ENCODE results near the gene FAM169A.
"Not testable (repeated sequence)": the region's sequence is repeated elsewhere in the genome, so short reads cannot be mapped to it uniquely, and the experiment has no call there.

FAM169A gene

DNA sequence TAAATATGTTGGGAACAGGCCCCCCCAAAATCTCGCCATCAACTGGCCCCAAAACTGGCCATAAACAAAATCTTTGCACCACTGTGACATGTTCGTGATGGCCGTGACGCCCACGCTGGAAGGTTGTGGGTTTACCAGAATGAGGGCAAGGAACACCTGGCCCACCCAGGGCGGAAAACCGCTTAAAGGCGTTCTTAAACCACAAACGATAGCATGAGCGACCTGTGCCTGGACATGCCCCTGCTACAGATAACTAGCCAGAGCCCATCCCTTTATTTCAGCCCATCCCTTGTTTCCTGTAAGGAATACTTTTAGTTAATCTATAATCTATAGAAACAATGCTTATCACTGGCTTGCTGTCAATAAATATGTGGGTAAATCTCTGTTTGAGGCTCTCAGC, 3.2 kb upstream of the FAM169A start:
- DNase-seq = not testable (repeated sequence)

DNA sequence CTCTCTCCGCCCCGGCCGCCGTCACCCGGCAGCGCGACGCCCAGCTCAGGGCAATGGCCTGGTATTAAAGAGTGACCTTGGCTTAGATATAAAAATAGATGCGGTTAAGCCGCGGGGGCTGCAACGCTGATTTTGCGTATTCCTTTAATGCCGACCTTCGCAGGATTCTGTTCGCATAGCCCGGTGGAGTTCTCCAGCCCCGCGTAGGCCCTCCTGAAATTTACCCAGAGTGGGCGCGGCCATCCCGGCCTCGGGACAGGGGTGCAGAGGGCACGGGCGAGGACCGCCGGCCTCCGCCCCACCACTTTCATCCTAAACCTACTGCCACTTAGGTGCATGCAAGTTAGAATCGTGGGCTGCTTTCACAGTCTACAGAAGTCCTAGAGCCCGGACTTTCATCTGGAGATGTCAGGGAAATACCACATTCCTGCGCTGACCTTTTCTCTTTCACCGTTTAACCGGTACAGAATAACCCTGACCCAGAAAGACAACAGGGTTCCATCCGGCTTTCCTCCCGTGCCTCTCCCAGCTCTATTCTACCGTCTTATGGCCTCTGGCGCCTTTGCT, 492 bp upstream of the FAM169A start:
- DNase-seq = no peak

DNA sequence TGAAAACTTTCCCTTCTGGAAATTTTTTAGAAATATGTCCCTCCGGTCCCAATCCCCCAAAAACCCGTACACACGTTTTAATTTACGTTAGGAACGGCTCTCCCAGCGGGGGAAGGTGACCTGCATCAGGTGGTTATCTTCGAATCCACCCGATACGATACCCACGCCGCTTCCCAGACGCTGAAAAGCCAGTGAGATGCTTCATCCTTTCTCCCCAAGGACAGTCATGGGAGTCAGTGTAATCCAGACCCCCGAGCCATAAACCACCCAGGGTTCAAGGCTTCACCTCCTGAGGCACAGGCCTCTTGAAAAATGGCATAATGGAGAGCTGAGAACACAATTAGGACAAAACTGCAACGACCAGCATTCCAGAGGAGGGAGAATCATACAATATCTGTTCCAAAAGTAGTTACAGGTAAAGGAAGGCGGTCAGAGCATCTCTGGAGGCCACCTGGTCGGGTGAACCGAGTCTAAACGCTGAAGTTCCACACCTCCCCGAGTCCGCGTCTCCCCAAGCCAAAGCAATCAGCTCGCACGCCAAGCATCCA, 857 bp downstream of the FAM169A start:
- no peak for DNase-seq

DNA sequence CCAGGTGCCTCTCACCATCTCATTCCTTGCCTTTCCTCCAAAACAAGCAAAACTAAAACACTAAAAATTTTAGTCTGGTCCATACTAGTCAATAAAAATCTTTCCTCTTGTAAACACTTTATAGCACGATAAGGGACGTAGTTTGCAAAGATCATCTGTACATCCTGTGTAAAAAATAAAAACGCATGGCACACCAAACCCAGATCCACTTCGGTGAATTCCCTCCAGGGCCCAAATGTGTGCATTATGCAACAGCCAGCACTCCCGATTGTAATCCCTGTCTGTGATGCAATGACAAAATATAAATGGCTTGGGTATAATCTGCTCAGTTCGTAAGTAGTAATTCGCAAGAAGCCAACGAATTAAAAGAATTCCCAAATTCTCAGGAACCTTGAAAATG, 1.4 kb downstream of the FAM169A start:
- DNase-seq = no peak

DNA sequence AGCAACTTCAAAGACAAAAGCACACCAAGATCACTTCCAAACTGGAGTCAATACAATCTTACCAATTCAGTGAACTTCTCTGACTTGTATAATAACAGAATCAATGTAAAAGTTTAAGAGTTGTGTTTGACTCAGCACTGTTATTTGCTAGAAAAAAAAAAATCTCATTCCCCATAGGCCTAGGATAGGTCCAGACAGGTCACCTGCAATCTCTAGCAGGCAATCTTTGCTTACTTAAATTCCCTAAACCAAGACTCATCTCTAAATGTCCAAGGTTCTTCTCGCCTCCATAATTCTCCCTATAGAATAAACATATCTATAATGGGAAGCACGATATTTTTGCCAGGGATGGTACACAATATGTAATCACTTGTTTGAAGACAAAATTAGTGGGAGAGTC, 2.5 kb downstream of the FAM169A start:
- no peak for DNase-seq

DNA sequence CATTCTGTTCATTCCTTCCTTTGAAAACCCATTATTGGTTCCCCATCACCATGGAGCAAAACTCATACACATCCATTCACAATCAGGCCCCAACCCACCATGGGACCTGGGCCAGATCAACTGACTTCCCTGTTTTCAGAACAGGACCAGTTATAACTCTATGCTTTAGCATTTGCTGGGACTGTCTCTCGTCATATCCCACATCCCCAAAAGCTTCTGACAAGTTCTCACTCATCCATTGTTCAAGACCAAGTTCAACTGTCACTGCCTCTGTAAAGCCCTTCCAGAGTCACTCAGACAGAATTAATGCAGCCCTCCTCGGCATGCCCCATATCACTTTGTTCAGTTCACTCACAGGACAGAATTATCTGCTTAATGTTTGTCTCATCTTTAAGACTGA, 4.0 kb downstream of the FAM169A start:
- no peak for DNase-seq

DNA sequence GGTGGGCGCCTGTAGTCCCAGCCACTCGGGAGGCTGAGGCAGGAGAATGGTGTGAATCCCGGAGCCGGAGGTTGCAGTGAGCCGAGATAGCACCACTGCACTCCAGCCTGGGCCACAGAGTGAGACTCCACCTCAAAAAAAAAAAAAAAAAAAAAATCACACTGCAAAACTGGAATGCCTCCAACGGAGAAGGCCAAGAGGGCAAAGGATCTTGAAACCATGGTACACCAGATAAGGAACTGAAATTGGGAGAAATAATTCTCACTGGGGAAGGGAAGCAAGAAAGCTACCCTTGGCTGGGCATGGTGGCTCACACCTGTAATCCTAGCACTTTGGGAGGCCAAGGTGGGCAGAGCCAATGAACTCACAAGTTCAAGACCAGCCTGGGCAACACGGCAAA, 9.2 kb downstream of the FAM169A start:
- DNase-seq = not testable (repeated sequence)

DNA sequence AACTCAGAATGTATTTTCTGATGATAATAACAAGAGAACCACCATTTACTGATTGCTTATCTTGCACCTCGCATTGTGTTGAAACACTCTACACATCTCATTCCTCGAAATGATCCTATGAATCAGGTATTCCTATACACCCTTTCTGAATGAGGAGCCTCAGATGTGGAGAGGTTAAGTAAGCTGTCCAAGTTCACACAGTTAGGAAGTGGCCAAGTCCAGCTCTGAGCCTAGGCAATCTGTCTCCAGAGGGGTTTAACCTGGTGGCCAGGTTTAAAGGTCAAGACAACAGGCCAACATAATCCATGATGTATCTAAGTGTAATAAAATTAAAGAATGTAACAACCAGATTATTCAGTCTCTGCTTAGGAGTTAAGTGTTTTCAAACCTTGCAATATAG, 12.9 kb downstream of the FAM169A start:
- no peak for DNase-seq

DNA sequence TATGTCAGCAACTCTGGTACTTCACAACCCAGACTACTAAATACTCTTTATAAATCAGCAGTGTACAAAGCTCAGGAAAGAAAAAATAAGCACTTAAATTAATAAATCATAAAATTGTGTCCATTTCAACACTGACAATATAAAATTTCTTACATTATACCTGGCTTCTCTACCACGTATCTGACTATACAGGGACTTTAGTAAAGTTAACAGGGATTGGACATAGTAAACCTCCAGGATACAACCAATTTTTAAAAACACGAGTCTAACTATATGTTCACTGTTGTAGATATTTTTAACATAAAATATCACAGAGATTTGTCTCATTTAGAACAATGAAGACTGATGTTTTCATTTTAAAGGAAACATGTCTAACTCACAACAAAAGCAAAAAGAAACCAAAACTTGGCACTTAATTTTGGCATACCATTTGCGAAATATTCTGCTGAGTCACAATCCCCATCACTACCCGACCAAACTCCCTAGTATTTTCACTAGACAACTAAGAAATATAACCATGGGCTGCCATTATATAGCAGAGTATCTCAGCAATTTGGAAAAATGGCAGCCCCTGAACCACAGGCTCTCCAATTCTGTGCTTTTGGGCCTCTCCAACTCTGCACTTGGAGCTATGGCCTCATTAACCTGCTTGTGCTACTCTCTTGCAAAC, 14.4 kb downstream of the FAM169A start:
- DNase-seq = no peak

DNA sequence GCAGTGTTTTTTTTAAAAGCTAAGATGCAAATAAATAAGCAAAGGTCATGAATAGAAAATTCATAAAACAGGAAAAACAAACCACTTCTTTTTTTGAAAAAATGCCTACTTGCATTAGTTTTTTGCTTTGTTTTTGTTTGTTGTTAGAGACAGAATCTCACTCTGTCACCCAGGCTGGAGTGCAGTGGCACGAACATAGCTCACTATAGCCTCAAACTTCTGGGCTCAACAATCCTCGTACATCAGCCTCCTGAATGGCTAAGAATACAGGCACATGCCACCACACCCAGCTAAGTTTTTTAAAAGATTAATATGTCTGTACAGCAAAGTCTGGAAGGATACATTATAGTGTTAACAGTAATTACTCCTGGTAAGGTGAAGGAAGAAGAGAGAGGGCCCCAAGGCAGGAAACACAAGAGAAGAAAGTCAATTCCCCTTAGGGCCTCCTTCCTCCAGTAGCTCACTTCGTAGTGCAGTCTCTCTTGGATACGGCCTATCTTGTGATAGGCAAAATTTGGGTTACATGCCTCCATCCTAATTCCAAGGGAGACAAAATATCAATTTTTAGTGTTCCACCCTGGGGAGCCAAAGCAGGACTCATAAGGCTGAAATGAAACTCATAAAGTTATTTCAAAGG, 15.3 kb downstream of the FAM169A start:
- no peak for DNase-seq

DNA sequence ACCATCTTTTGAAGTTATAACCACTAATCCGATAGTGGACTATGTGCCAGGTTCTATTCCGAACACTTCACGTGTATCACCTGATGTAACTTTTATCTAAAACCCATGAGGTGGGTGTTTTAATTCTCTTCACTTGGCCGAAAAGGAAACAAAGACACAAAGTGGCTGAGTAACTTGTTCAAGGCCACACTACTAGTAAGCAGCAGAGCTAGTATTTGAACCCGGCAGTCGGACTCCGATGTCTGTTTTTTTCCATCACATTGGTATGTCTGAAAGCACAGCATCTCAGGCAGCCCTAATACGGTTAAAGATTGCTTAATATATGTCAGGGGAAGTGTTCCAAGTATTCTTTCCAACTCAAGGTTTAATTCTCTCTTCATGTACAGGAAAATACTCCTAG, 16.2 kb downstream of the FAM169A start:
- DNase-seq = no peak

DNA sequence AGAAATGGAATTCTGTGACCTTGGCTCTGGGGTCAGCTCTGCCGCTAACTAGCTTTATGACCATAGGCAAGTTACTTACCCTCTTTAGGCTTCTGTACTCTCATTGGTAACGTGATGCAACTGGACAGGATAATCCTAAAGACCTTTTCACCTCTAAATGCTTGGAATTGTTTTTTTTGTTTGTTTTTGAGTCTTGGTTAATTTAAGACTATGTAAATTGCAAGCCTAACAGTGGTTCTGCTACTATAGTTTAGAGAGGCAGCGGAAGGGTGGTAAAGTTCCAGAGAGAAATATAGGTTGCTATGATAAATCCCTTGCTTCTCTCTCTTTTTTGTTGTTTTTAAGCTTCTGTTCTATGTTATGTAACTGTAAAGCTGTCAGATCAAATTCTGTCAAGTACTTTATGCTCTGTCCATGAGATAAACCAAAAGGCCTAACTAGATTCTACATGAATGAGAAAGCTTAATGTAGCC, 17.6 kb downstream of the FAM169A start:
- DNase-seq = no peak

DNA sequence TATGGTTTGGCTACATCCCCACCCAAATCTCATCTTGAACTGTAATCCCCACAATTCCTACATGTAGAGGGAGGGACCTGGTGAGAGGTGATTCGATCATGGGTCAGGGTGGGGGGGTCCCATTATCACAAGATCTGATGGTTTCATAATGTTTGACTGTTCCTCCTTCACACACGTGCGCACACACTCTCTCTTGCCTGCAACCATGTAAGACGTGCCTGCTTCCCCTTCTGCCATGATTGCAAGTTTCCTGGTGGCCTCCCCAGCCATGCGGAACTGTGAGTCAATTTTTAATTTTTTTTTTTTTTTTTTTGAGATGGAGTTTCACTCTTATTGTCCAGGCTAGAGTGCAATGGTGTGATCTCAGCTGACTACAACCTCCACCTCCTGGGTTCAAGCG, 27.0 kb downstream of the FAM169A start:
- DNase-seq = no peak

DNA sequence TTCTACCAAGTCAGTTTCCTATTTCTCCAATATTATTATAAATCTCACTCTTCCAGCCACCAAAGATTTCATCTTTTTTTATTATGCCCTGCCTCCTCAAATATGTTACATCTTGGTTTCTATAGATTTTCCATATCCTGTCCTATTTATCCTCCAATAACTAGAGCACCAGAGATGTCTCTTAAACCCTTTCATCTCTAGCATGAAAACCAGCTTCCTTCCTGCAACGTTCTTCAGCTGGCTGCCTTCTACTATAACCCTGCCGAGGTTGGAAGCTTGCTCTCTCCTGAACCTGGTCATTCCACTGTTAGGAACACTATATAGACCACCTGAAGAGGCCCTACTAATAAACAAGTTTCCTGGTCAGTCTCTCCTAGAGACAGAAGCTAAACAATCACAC, 27.9 kb downstream of the FAM169A start:
- no peak for DNase-seq

DNA sequence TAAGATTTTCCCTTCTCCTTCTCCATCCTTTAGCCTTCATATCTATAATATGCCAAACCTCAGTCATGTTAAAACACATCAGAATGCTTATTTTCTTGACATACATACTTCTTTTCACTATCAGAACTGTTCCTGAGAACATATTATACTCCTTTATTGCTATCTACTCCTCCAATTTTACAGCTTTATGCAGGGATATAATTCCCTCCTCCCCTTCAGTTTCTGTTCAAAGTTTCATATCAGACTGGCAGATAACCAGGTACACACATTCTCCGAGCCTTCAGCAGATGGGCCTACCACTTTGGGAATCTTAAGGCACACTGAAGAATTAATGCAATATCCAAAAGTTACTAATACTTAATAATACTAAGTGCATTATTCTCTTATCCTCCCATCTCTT, 29.1 kb downstream of the FAM169A start:
- DNase-seq = no peak

DNA sequence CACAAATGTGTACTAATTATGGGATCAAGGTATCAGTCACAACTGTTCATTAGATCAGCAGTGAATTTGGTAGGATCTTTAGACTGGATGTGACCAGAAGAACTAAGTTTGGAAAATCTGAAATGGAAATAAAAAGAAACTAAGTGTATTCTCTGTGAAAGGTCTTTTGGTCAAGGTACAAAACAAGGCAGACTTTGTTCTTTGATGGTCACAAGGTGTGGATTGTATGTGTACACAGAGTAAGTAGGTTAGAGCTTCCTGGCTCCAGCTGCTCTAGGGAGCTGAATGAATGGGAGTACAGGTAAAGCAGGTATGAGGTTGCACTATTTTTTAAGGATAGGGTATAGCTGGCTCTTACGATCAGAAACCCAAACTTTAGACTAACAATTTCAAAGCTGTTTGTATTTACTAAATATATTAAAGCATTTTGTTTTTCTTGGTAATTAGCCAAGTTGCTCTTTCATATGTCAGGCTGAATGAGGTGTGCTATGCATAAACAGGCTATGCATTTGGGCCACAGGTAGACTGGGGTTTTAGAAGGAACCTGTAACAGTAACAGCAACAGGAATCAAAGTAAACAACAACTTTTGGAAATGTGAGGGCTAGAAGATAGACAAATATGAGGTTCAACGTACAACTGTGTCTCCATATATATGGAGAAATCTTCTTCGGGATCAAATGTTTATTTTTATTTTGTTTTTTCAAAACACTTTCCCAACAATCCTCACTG, 32.5 kb downstream of the FAM169A start:
- DNase-seq = no peak

DNA sequence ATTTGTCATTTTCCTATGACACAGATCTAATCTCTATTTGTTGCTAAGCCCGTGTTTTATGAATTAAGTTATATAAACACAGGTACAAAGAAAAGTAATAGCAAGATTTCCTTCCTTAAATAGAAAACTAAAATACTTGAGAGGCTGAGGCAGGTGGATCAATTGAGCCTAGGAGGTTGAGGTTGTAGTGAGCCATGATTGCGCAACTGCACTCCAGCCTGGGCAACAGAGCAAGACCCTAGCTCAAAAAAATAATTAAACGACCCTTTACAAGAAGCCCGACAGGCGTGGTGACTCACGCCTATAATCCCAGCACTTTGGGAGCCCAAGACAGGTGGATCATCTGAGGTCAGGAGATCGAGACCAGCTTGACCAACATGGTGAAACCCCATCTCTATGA, 36.8 kb downstream of the FAM169A start:
- no peak for DNase-seq

DNA sequence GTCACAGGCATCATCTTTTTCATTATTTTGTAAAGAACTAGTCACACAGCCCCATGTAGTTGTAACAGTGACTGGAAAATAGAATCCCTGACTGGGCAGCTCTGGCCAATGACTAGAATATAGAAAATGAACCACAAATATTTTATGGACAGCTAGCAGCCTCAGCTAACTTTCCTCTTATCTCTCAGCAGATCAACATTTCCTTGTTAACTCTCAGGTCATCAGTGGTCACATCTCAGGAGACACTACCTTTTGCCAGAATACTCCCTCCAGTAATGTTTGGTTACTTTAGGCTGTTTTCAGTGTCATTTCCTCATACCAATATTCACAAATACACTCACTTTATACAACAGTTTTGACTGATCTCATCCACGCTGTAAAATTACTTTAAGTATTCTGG, 43.9 kb downstream of the FAM169A start:
- DNase-seq = no peak

DNA sequence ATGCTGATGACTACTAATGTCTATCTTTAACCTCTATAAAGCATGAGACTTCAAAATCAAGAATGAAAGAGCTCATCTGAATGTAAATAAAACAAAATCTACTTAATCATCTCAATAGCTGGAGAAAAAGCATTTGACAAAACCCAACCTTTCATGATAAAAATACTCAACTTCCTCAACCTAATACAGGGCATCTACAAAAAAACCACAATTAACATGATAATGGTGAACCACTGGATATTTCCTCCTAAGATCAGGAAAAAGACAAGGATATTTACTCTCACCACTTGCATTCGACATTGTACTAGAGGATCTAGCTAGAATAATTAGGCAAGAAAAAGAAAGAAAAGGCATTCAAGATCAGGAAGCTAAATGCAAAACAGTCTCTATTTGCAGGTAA, 49.3 kb downstream of the FAM169A start:
- DNase-seq = no peak

DNA sequence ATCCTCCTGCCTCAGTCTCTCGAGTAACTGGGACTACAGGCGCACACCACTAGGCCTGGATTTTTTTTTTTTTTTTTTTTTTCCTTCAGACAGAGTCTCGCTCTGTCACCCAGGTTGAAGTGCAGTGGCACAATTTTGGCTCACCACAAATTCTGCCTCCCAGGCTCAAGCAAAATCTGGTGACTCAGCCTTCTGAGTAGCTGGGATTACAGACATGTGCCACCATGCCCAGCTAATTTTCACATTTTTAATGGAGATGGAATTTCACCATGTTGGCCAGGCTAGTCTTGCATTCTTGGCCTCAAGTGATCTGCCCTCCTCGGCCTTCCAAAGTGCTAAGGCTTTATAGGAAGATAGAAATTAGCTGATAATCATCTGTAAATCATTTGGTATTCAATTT, 55.3 kb downstream of the FAM169A start:
- no peak for DNase-seq

DNA sequence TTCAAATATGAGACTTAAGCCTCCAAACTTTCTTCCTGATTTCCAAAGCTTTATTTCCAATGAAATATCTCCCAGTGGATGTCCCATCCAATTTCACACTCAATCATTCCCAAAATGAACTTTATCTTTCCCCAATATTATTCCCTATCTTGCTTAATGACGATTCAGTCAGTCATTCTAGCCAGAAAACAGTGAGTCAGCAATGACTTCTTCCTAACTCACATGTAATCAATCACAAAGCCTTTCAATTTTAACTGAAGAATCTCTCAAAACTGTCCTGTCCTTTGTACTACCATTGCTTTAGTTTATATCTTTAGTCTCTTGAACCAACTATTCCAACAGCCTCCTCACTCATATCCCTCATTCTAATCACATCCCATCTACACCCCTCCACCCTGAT, 64.2 kb downstream of the FAM169A start:
- no peak for DNase-seq

DNA sequence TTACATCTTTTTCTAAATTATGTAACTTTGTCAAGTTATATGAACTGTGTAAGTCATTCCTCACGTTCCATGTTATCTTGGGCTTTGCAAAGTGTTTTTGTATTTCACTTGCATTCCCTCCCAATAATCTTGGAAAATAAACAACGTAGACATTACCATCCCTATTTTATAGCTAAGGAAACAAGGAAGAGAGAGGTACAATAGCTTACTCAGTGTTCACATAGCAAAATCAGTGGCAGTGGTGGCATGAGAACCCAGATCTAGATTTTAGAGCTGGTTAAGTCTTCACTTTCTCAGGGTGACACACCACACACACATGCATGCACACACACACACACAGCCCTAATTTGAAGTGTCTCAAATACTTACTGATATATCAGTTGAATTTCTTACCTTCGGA, 65.0 kb downstream of the FAM169A start:
- DNase-seq = no peak

All from NCI-H2107 (cell line).